Measurements from ENCODE around the gene DAPK2.

GRCh38 chr15:63953524-63953923 is 92.8 kb downstream of the DAPK2 start:
- TF ChIP-seq CTCF (IDR thresholded peaks at IDR 0.05) (no peak), POLR2A (IDR thresholded peaks at IDR 0.05) (no peak)
